ENCODE measurements around the gene MIGA2. TPM values are rescaled to one million over a fixed set of nuclear protein-coding genes. Genes with fewer than 3 reads are reported as not detected.

MIGA2 gene
- total and polyA plus RNA-seq, 9 of the 15 experiments (the other 6 are each of a cell fraction or from before 2014, with no cell fraction given), result 0.15 to 54.1 (median 18.0) TPM

DNA sequence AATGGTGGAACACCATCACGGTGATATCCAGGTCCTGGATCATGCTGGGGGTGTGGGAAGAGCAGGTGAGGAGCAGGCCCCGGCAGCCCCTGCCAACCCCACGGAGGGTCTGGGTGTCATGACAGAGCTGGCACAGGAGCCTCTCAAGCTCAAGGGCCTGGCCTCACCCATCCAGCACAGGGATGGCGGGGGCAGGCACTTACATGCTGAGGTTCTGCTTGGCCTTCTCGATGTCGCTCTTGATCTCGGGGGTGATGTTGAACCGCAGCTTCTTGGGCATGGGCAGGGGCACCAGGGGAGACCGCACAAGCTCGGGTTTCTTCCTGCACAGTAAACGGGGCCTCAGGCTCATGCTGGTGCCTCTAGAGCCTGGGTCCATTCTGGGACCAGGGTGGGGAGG is 61.9 kb downstream of the MIGA2 start (continued):
- TF ChIP-seq, protein P1, sequence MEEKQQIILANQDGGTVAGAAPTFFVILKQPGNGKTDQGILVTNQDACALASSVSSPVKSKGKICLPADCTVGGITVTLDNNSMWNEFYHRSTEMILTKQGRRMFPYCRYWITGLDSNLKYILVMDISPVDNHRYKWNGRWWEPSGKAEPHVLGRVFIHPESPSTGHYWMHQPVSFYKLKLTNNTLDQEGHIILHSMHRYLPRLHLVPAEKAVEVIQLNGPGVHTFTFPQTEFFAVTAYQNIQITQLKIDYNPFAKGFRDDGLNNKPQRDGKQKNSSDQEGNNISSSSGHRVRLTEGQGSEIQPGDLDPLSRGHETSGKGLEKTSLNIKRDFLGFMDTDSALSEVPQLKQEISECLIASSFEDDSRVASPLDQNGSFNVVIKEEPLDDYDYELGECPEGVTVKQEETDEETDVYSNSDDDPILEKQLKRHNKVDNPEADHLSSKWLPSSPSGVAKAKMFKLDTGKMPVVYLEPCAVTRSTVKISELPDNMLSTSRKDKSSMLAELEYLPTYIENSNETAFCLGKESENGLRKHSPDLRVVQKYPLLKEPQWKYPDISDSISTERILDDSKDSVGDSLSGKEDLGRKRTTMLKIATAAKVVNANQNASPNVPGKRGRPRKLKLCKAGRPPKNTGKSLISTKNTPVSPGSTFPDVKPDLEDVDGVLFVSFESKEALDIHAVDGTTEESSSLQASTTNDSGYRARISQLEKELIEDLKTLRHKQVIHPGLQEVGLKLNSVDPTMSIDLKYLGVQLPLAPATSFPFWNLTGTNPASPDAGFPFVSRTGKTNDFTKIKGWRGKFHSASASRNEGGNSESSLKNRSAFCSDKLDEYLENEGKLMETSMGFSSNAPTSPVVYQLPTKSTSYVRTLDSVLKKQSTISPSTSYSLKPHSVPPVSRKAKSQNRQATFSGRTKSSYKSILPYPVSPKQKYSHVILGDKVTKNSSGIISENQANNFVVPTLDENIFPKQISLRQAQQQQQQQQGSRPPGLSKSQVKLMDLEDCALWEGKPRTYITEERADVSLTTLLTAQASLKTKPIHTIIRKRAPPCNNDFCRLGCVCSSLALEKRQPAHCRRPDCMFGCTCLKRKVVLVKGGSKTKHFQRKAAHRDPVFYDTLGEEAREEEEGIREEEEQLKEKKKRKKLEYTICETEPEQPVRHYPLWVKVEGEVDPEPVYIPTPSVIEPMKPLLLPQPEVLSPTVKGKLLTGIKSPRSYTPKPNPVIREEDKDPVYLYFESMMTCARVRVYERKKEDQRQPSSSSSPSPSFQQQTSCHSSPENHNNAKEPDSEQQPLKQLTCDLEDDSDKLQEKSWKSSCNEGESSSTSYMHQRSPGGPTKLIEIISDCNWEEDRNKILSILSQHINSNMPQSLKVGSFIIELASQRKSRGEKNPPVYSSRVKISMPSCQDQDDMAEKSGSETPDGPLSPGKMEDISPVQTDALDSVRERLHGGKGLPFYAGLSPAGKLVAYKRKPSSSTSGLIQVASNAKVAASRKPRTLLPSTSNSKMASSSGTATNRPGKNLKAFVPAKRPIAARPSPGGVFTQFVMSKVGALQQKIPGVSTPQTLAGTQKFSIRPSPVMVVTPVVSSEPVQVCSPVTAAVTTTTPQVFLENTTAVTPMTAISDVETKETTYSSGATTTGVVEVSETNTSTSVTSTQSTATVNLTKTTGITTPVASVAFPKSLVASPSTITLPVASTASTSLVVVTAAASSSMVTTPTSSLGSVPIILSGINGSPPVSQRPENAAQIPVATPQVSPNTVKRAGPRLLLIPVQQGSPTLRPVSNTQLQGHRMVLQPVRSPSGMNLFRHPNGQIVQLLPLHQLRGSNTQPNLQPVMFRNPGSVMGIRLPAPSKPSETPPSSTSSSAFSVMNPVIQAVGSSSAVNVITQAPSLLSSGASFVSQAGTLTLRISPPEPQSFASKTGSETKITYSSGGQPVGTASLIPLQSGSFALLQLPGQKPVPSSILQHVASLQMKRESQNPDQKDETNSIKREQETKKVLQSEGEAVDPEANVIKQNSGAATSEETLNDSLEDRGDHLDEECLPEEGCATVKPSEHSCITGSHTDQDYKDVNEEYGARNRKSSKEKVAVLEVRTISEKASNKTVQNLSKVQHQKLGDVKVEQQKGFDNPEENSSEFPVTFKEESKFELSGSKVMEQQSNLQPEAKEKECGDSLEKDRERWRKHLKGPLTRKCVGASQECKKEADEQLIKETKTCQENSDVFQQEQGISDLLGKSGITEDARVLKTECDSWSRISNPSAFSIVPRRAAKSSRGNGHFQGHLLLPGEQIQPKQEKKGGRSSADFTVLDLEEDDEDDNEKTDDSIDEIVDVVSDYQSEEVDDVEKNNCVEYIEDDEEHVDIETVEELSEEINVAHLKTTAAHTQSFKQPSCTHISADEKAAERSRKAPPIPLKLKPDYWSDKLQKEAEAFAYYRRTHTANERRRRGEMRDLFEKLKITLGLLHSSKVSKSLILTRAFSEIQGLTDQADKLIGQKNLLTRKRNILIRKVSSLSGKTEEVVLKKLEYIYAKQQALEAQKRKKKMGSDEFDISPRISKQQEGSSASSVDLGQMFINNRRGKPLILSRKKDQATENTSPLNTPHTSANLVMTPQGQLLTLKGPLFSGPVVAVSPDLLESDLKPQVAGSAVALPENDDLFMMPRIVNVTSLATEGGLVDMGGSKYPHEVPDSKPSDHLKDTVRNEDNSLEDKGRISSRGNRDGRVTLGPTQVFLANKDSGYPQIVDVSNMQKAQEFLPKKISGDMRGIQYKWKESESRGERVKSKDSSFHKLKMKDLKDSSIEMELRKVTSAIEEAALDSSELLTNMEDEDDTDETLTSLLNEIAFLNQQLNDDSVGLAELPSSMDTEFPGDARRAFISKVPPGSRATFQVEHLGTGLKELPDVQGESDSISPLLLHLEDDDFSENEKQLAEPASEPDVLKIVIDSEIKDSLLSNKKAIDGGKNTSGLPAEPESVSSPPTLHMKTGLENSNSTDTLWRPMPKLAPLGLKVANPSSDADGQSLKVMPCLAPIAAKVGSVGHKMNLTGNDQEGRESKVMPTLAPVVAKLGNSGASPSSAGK (IDR thresholded peaks at IDR 0.05), result no peak
